Activated B cell treated with CpG ODN at 0.5 μM for 24 hours (primary cell): ENCODE measurements around the gene PAMR1. TPM values are rescaled to one million over a fixed set of nuclear protein-coding genes. Genes with fewer than 3 reads are reported as not detected.

Experiments
- ATAC-seq: fragments of 200-7000 bp; cut with Tn5 transposase; one replicate; pipeline ENCODE4 v1.10.0; 2021; ENCODE audit warnings: low read depth, mild to moderate bottlenecking, moderate library complexity
- CTCF ChIA-PET: fragments of 350-600 bp; sonication (Branson Sonifier 250); formaldehyde crosslinking; loops from one replicate; lab custom pipeline; 2021; ENCODE audit warnings: antibody characterized with exemption; lab: Charles Lee
- POLR2A ChIA-PET: fragments of 350-600 bp; sonication (Branson Sonifier 250); formaldehyde crosslinking; loops from one replicate; lab custom pipeline; 2021; ENCODE audit warnings: antibody characterized with exemption; lab: Charles Lee
- DNase-seq: peaks from one replicate; pipeline ENCODE4 v3.0.0; 2022
- H3K27ac Mint-ChIP-seq: one replicate; pipeline ENCODE4 v1.8.0; 2020; ENCODE audit warnings: mixed read lengths
- H3K27me3 Mint-ChIP-seq: one replicate; pipeline ENCODE4 v1.8.0; 2021; ENCODE audit warnings: mixed read lengths
- H3K36me3 Mint-ChIP-seq: one replicate; pipeline ENCODE4 v1.8.0; 2021; ENCODE audit warnings: low read depth, mixed read lengths
- H3K4me1 Mint-ChIP-seq: one replicate; pipeline ENCODE4 v1.8.0; 2021; ENCODE audit warnings: mixed read lengths
- H3K4me3 Mint-ChIP-seq: one replicate; pipeline ENCODE4 v1.8.0; 2020; ENCODE audit warnings: mild to moderate bottlenecking, mixed read lengths
- H3K9me3 Mint-ChIP-seq: one replicate; pipeline ENCODE4 v1.8.0; 2020; ENCODE audit warnings: mixed read lengths
- CTCF ChIP-seq: fragments of 200-600 bp; IDR thresholded peaks from one replicate; pipeline ENCODE4 v1.8.0; 2022; ENCODE audit warnings: antibody characterized with exemption, mild to moderate bottlenecking
- intact Hi-C: fragments of 100-400 bp; cut with micrococcal nuclease; formaldehyde crosslinking; loops from one replicate; pipeline ENCODE4 v1.15.1; 2024
- total RNA-seq: library from RNA; stranded (reverse); gene quantifications from 2 replicates; pipeline ENCODE4 v1.2.3, GENCODE V29; 2022

The PAMR1 gene
- total RNA-seq, 1 donor from 2014 or later = not detected

- no peak for ATAC-seq
- Mint-ChIP-seq H3K36me3 (no peaks in the 10 kb centered on the region), H3K27me3 (peaks cover 23% of the 10 kb centered on the region), H3K27ac (no peak overlapping the region), H3K4me3 (no peak overlapping the region), H3K4me1 (no peaks in the 10 kb centered on the region), H3K9me3 (peaks cover 3% of the 10 kb centered on the region)
- TF ChIP-seq CTCF = no peak
- DNase-seq = no peak
- intact Hi-C loops = loop anchor here (5.0 kb wide), 2 partner anchors 491 to 779 kb away; no protein-coding TSS in a partner anchor
- ChIA-PET CTCF (no interaction called here), POLR2A (interaction anchor here (0.6 kb wide), 1 partner anchor 183 kb away, joined by 10 read pairs; no protein-coding TSS in a partner anchor)
These were observed 37.3 kb downstream of the PAMR1 start for GRCh38 chr11:35488117-35488516.

- H3K4me3 Mint-ChIP-seq = no peak overlapping the region
- DNase-seq (no peak), ATAC-seq (no peak)
- ChIA-PET POLR2A (no interaction called here), CTCF (interaction anchor here (1.1 kb wide), 1 partner anchor 21 kb away, joined by 3 read pairs; no protein-coding TSS in a partner anchor)
- no peak for TF ChIP-seq CTCF
- H3K27ac Mint-ChIP-seq = no peak overlapping the region
- no peaks in the 10 kb centered on the region for H3K36me3 Mint-ChIP-seq
- H3K9me3 Mint-ChIP-seq = peaks cover 8% of the 10 kb centered on the region
- H3K27me3 Mint-ChIP-seq = peaks cover 26% of the 10 kb centered on the region
- H3K4me1 Mint-ChIP-seq = no peaks in the 10 kb centered on the region
- intact Hi-C loops = loop anchor here (5.0 kb wide), 2 partner anchors 490 to 780 kb away; no protein-coding TSS in a partner anchor
These were observed 37.8 kb downstream of the PAMR1 start for GRCh38 chr11:35487532-35488078.

- no peaks in the 10 kb centered on the region for H3K4me1 Mint-ChIP-seq
- ChIA-PET POLR2A (no interaction called here), CTCF (interaction anchor here (0.9 to 1.1 kb wide), 2 partner anchors 22 to 561 kb away, joined by 3 read pairs; no protein-coding TSS in a partner anchor)
- intact Hi-C loops = loop anchor here (5.0 kb wide), 2 partner anchors 490 to 780 kb away; no protein-coding TSS in a partner anchor
- peaks cover 12% of the 10 kb centered on the region for H3K9me3 Mint-ChIP-seq
- DNase-seq (no peak), ATAC-seq (no peak)
- no peak overlapping the region for H3K4me3 Mint-ChIP-seq
- H3K27me3 Mint-ChIP-seq = peaks cover 24% of the 10 kb centered on the region
- no peaks in the 10 kb centered on the region for H3K36me3 Mint-ChIP-seq
- TF ChIP-seq CTCF = no peak
- no peak overlapping the region for H3K27ac Mint-ChIP-seq
These were observed 38.5 kb downstream of the PAMR1 start for GRCh38 chr11:35486934-35487333.

GRCh38 chr11:35486446-35486845 lies 39.0 kb downstream of the PAMR1 start:
- Mint-ChIP-seq H3K27me3 (peaks cover 23% of the 10 kb centered on the region), H3K9me3 (peaks cover 12% of the 10 kb centered on the region), H3K27ac (no peak overlapping the region), H3K36me3 (no peaks in the 10 kb centered on the region), H3K4me1 (no peaks in the 10 kb centered on the region), H3K4me3 (no peak overlapping the region)
- DNase-seq (no peak), ATAC-seq (no peak)
- intact Hi-C loops = loop anchor here (5.0 kb wide), 2 partner anchors 489 to 781 kb away; no protein-coding TSS in a partner anchor
- no peak for TF ChIP-seq CTCF
- ChIA-PET POLR2A (no interaction called here), CTCF (interaction anchor here (0.6 to 1.9 kb wide), 4 partner anchors 23 to 1181 kb away, joined by 3 to 7 read pairs (median 4); no protein-coding TSS in a partner anchor)

GRCh38 chr11:35485656-35486322 lies 39.6 kb downstream of the PAMR1 start:
- Mint-ChIP-seq H3K27ac (no peak overlapping the region), H3K4me1 (no peaks in the 10 kb centered on the region), H3K4me3 (no peak overlapping the region), H3K9me3 (peaks cover 14% of the 10 kb centered on the region), H3K36me3 (no peaks in the 10 kb centered on the region), H3K27me3 (peaks cover 22% of the 10 kb centered on the region)
- intact Hi-C loops = loop anchor here (1.0 to 5.0 kb wide), 5 partner anchors 488 to 972 kb away; partner anchors contain the start of gene ELF5
- peak; percentile 73 for ATAC-seq
- DNase-seq = peak; percentile 59
- CTCF ChIA-PET = interaction anchor here (0.6 to 1.9 kb wide), 6 partner anchors 16 to 1182 kb away, joined by 3 to 7 read pairs (median 4); no protein-coding TSS in a partner anchor
- TF ChIP-seq CTCF = peak; percentile 60
- POLR2A ChIA-PET = no interaction called here
